T-helper 17 cell (primary cell): ENCODE measurements around the gene HRG. TPM values are rescaled to one million over a fixed set of nuclear protein-coding genes. Genes with fewer than 3 reads are reported as not detected.

ENCODE experiments used
- total RNA-seq, 4 donors: library from RNA in 2 of 4; stranded (reverse) in 2 of 4; gene quantifications; one replicate each; pipeline ENCODE4 v1.2.3 and lab custom pipeline; 2022 to 2026

HRG gene
- total RNA-seq, 2 donors from 2014 or later = not detected

Other genes starting within 250 kb of the HRG start
- 1 to 10 TPM; 2.7 to 4.3 TPM for gene CRYGS, start 121.6 kb upstream of the HRG start, total RNA-seq
- 10 to 100 TPM; 12.9 to 14.2 TPM for gene TBCCD1, start 98.7 kb upstream of the HRG start, total RNA-seq
- 100 to 1,000 TPM in 1 of 2 donors, 10 to 100 TPM in 1; 83.4 to 101 TPM for gene DNAJB11, start 95.3 kb upstream of the HRG start, total RNA-seq
- gene AHSG, start 53.0 kb upstream of the HRG start, total RNA-seq = not detected
- gene FETUB, start 25.6 kb upstream of the HRG start, total RNA-seq = not detected
- not detected for gene KNG1, start 51.3 kb downstream of the HRG start, total RNA-seq
- gene EIF4A2, start 117.6 kb downstream of the HRG start, total RNA-seq = 100 to 1,000 TPM; 874 to 882 TPM
- gene RFC4, start 140.5 kb downstream of the HRG start, total RNA-seq = 10 to 100 TPM; 11.6 to 14.5 TPM
- gene ADIPOQ, start 176.7 kb downstream of the HRG start, total RNA-seq = not detected